Skin epidermis (tissue), 12 donors: ENCODE results near the gene C17orf107.
"Not testable (repeated sequence)": the region's sequence is repeated elsewhere in the genome, so short reads cannot be mapped to it uniquely, and the experiment has no call there.

ENCODE experiments used
- H3K27ac ChIP-seq, 21 experiments: fragments of 200-600 bp; sonication (generic) in 11 of 21; one replicate each; pipeline ENCODE4 v1.5.0; 2020; ENCODE audit warnings: mild to moderate bottlenecking in 3 of 21, inconsistent platforms in 2 of 21, moderate library complexity in 2 of 21
- H3K4me3 ChIP-seq, 7 experiments: fragments of 200-600 bp; sonication (generic) in 2 of 7; one replicate each; pipeline ENCODE4 v1.5.0; 2020; ENCODE audit warnings: inconsistent platforms in 2 of 7, mild to moderate bottlenecking in 2 of 7, moderate library complexity in 1 of 7

The C17orf107 gene

GRCh38 chr17:4869058-4869998 lies 30.0 kb upstream of the C17orf107 start:
- not testable (repeated sequence) for H3K4me3 ChIP-seq, H3K27ac ChIP-seq

- Histone ChIP-seq H3K4me3 (no peak overlapping the region), H3K27ac (no peak overlapping the region)
Measured at GRCh38 chr17:4870855-4871254, 28.5 kb upstream of the C17orf107 start.

- no peak overlapping the region for H3K4me3 ChIP-seq
Measured at GRCh38 chr17:4872786-4873185, 26.6 kb upstream of the C17orf107 start.

GRCh38 chr17:4877089-4877488 lies 22.2 kb upstream of the C17orf107 start:
- H3K27ac ChIP-seq: peak overlapping the region in 2 of 21 experiments; percentile 41 to 51
- H3K4me3 ChIP-seq: no peak overlapping the region

More at GRCh38 chr17:4872786-4873185, 26.6 kb upstream of the C17orf107 start:
- H3K27ac ChIP-seq: peak overlapping the region in 4 of 21 experiments; percentile 24 to 40 (median 29)

- H3K27ac ChIP-seq: peak overlapping the region in 2 of 21 experiments; percentile 29 to 55
- no peak overlapping the region for H3K4me3 ChIP-seq
Measured at GRCh38 chr17:4879601-4880000, 19.7 kb upstream of the C17orf107 start.

- H3K27ac ChIP-seq: peak overlapping the region in 14 of 21 experiments; percentile 25 to 77 (median 52)
- no peak overlapping the region for H3K4me3 ChIP-seq
Measured at GRCh38 chr17:4880857-4881256, 18.5 kb upstream of the C17orf107 start.

- no peak overlapping the region for H3K4me3 ChIP-seq
- peak overlapping the region in 12 of 21 experiments; percentile 16 to 77 (median 46) for H3K27ac ChIP-seq
Measured at GRCh38 chr17:4881761-4882555, 17.4 kb upstream of the C17orf107 start.

GRCh38 chr17:4884489-4884888 lies 14.8 kb upstream of the C17orf107 start:
- H3K4me3 ChIP-seq: no peak overlapping the region
- H3K27ac ChIP-seq: no peak overlapping the region

GRCh38 chr17:4886830-4887229 lies 12.5 kb upstream of the C17orf107 start:
- H3K27ac ChIP-seq: no peak overlapping the region
- no peak overlapping the region for H3K4me3 ChIP-seq

GRCh38 chr17:4887581-4887980 lies 11.8 kb upstream of the C17orf107 start:
- Histone ChIP-seq H3K4me3 (no peak overlapping the region), H3K27ac (no peak overlapping the region)

- no peak overlapping the region for H3K27ac ChIP-seq
- H3K4me3 ChIP-seq: no peak overlapping the region
Measured at GRCh38 chr17:4891411-4892410, 7.6 kb upstream of the C17orf107 start.

GRCh38 chr17:4892499-4893221 lies 6.7 kb upstream of the C17orf107 start:
- no peak overlapping the region for H3K4me3 ChIP-seq
- H3K27ac ChIP-seq: no peak overlapping the region

- Histone ChIP-seq H3K4me3 (no peak overlapping the region), H3K27ac (no peak overlapping the region)
Measured at GRCh38 chr17:4893272-4893671, 6.1 kb upstream of the C17orf107 start.

GRCh38 chr17:4893721-4894560 lies 5.4 kb upstream of the C17orf107 start:
- Histone ChIP-seq H3K27ac (no peak overlapping the region), H3K4me3 (no peak overlapping the region)

- Histone ChIP-seq H3K4me3 (no peak overlapping the region), H3K27ac (no peak overlapping the region)
Measured at GRCh38 chr17:4895121-4895520, 4.2 kb upstream of the C17orf107 start.

- no peak overlapping the region for H3K27ac ChIP-seq
- H3K4me3 ChIP-seq: no peak overlapping the region
Measured at GRCh38 chr17:4895657-4896331, 3.5 kb upstream of the C17orf107 start.
